NCI-H774 (cell line): ENCODE data around the gene LGALS7B.
"Not testable (repeated sequence)": the region's sequence is repeated elsewhere in the genome, so short reads cannot be mapped to it uniquely, and the experiment has no call there.

ENCODE experiments used
- DNase-seq: peaks from one replicate; lab custom pipeline; 2025; lab: John Stamatoyannopoulos, UW

Gene LGALS7B

GRCh38 chr19:38770228-38770948 lies 18.6 kb upstream of the LGALS7B start:
- not testable (repeated sequence) for DNase-seq

- DNase-seq: not testable (repeated sequence)
These were observed 18.1 kb upstream of the LGALS7B start for GRCh38 chr19:38770949-38771275.

- not testable (repeated sequence) for DNase-seq
These were observed 17.4 kb upstream of the LGALS7B start for GRCh38 chr19:38771569-38771968.

GRCh38 chr19:38773469-38774177 lies 15.4 kb upstream of the LGALS7B start, which contains the start of gene LGALS7:
Gene LGALS7, minus strand, starts transcription at chr19:38773517. Its CDS starts 25 bp downstream, at chr19:38773492.
- no peak for DNase-seq

- no peak for DNase-seq
These were observed 14.6 kb upstream of the LGALS7B start for GRCh38 chr19:38774181-38774950.

GRCh38 chr19:38778733-38779132 lies 10.3 kb upstream of the LGALS7B start:
- no peak for DNase-seq

GRCh38 chr19:38780443-38780842 lies 8.6 kb upstream of the LGALS7B start:
- no peak for DNase-seq

GRCh38 chr19:38781058-38781457 lies 7.9 kb upstream of the LGALS7B start:
- no peak for DNase-seq

GRCh38 chr19:38782212-38782611 lies 6.8 kb upstream of the LGALS7B start:
- DNase-seq: not testable (repeated sequence)

GRCh38 chr19:38784224-38784623 lies 4.8 kb upstream of the LGALS7B start:
- no peak for DNase-seq

GRCh38 chr19:38785187-38785699 lies 3.8 kb upstream of the LGALS7B start:
- DNase-seq: no peak

GRCh38 chr19:38786061-38786460 lies 2.9 kb upstream of the LGALS7B start:
- not testable (repeated sequence) for DNase-seq

GRCh38 chr19:38786572-38787265 lies 2.3 kb upstream of the LGALS7B start:
- DNase-seq: no peak

- not testable (repeated sequence) for DNase-seq
These were observed 1.8 kb downstream of the LGALS7B start for GRCh38 chr19:38790507-38791403.

- not testable (repeated sequence) for DNase-seq
These were observed 2.6 kb downstream of the LGALS7B start for GRCh38 chr19:38791451-38792064.

- DNase-seq: no peak
These were observed 3.5 kb downstream of the LGALS7B start for GRCh38 chr19:38792250-38793111.

GRCh38 chr19:38793177-38793576 lies 4.2 kb downstream of the LGALS7B start:
- DNase-seq: no peak

GRCh38 chr19:38793671-38794070 lies 4.7 kb downstream of the LGALS7B start:
- DNase-seq: no peak

GRCh38 chr19:38795549-38795948 lies 6.5 kb downstream of the LGALS7B start:
- no peak for DNase-seq
